Inferior parietal cortex (tissue), 1 donor: ENCODE data around the gene DBH.

ENCODE experiments used
- DNase-seq: peaks from one replicate; pipeline ENCODE4 v3.0.0-alpha.2; 2016; ENCODE audit errors: extremely low spot score

The DBH gene

GRCh38 chr9:133684121-133684935, 48.2 kb downstream of the DBH start:
- peak; percentile 40 for DNase-seq

DNA sequence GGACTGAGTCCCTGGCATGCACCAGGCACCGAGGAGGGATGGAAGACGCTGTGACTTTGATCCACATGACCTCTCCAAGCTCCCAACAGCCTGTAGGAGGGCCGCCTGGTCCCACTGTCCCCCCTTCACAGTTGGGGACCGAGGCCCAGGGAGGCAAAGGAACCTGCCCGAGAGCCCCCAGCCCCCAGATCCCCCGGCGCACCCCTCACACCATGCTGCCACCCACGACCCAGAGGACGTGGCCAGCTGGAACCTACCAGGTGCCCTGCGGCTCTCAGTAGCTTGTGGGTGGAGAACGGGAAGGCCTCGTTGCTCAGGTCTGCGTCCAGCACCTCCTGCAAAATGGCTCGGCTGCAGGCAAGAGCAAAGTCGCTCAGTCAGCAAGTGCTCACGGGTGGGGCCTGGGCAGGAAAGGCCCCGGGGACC, 48.8 kb downstream of the DBH start:
- DNase-seq, result no peak

GRCh38 chr9:133685653-133686609, 49.8 kb downstream of the DBH start:
- no peak for DNase-seq

- DNase-seq, result peak; percentile 41
These were observed 50.7 kb downstream of the DBH start for GRCh38 chr9:133686642-133687575.

DNA sequence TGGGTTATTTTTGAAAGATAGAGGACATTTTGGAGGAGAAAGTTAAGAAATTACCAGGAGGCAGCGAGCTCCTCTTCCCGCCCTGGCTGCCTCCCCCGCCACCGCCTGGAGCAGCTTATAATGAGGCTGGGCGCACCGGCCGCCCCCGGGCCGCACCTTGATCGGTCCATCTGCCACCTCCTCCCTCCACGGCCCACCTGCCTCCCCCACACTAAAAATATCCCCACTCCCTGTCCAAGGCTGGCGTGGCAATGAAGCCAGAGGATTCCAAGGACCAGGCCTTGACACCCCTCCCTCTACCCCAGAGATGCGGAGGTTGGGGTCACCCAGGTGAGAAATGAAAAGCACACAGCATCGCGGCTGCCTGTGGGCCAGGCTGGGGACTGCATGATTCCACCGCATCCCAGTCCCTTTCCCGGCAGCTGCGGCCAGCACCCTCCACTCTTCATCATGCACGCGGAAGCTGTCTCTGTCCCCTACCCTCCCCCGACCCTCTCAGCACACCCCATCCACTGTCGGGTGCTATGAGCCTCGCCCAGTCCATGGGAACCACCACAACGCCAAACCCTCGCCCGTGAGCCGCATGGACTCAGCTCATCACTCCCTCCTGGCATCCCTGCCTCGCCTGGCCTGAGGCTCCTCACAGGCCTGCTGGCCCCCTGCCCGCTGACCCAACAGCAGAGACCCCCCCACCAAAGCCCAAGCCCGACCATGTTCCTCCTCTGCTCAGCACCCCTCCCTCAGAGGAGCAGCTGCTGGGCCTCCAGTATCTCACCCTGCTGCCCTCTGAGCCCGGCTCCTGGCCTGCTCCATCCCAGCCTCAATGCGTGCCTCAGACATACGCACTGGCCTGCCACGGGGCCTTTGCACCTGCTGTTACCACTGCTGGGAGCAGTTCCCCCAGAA, 51.9 kb downstream of the DBH start:
- DNase-seq, result no peak

- no peak for DNase-seq
These were observed 53.1 kb downstream of the DBH start for GRCh38 chr9:133689151-133689763.

DNA sequence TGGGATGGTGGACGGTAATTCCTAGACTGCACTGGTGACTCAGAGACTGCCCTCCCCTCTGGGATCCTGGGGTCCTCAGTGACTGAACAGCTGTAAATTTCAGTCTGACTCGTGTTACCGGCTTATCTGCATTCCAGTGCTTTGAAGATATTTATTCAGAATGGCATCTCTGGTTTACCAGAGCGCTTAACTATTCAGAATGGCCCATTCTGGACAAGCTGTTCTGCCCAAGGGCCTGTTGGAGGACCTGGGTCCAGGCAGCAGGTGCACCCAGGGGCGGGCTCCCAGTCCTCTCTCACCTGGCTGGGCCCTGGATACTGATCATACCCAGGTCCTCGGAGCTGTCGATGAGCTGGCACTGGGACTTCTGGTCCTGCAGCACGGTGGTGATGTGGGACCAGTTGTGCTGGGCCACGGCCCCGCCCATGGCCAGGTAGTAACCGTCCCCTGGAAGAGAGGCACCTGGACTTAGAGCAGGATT, 54.0 kb downstream of the DBH start:
- DNase-seq, result no peak

GRCh38 chr9:133691191-133691590, 55.0 kb downstream of the DBH start:
- no peak for DNase-seq

GRCh38 chr9:133691626-133692363, 55.6 kb downstream of the DBH start:
- DNase-seq, result no peak

DNA sequence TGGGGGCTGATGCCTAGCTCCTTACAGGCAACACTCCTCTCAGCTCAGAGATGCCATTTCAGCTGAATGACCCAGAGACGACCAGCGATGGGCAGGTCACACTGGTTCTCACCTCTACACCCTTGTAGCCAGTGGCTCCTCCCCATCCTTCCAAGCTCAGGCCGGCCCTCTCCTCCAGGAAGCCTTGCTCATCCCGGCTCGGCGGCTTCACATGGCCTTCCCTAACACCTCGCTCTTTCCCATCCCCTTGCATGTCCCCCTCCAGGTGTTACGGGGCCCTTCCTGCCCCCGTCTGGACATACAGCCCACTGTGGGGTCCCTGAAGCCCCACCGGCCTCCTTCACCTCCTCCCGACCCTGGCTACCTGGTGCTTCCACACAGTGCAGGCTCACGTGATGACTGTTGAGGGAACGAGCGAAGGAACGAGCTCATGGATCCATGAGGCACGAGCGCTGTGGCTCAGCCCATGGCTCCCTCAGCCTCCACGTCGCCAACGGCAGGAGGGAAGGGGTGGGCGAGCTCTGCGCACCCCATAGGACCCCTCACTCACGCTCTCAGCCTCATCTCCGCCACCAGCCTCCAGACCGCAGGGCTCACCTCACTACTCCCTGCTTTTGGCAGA, 56.3 kb downstream of the DBH start:
- no peak for DNase-seq

GRCh38 chr9:133693116-133693515, 57.0 kb downstream of the DBH start:
- no peak for DNase-seq

DNA sequence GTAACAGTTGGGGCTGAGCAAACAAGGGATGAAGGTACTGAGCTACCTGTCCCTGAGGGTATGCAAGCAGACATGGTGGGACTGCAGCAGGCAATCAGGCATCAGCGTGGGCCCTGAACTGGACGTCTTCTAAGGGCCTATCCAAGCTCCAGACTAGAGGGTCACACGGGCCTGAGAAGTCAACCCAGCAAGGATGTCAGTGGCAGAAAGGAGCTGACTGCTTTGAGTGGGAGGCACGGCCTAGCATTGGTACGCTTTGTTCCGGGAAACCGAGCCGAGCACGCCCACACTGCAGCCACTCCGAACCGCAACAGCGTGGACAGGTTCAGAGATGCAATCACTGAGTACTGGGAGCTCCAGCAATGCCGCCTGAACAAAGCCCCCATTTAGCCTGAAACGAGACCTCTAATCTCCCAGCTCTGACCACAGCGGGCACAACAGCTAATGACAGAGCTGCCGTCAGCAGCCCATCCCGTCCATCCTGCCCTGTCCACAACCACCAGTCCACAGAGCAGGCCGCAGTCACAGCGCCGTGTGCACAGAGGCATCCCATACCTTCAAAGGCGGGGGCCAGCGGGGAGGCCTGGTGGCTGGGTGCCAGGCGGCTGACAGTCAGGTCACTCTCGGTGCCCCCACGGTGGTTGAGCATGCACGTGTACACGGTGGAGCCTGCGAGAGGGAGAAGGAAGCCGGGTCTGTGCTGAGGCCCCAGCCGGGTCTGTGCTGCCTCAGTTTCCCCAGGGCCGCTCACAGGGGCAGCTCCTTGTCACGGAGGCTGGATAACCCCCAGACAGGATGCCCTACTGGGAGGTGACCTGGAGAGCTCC, 57.8 kb downstream of the DBH start:
- DNase-seq, result no peak

DNA sequence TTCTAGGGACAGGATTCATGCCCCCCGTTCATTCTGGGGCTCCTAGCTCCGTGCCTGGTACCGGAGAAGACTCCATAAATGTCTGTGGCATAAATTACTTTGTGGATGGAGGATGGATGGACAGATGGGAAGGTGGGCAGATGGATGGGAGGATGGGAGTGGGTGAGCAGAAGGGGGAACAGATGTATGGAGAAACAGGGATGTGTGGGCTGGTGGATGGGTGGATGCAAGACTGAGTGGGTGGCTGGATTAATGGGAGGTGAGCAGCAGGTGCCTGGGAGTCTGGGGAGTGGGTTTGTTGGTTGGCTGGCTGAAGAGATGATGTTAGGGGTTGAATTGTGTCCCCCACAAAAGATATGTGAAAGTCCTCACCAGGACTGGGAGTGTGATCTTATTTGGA, 58.5 kb downstream of the DBH start:
- DNase-seq, result no peak

- DNase-seq, result no peak
These were observed 59.9 kb downstream of the DBH start for GRCh38 chr9:133696071-133696472.

- DNase-seq, result no peak
These were observed 63.4 kb downstream of the DBH start for GRCh38 chr9:133699546-133699945.

DNA sequence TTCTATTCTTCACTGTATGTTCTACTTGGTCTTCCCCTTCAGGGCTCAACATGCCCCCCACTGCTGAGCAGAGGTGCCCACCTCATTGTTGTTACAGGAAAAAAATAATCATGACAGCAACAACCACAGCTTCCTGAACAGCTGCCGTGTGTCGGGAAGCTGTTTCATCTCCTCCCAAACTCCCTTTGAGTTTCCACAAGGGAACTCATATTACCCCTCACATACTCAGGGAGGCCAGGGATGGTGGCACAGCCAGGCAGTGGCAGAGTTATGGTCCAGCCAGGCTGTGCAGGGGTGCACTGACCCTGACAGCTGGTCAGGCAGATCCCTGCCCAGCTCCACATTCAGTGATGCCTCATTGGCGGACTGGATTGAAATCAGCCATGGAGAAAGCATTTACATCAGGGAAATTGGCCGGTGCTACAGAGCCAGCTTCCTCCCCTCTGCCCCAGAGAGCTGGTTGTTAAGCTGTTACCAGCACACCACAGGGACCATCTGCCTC, 64.7 kb downstream of the DBH start:
- no peak for DNase-seq

DNA sequence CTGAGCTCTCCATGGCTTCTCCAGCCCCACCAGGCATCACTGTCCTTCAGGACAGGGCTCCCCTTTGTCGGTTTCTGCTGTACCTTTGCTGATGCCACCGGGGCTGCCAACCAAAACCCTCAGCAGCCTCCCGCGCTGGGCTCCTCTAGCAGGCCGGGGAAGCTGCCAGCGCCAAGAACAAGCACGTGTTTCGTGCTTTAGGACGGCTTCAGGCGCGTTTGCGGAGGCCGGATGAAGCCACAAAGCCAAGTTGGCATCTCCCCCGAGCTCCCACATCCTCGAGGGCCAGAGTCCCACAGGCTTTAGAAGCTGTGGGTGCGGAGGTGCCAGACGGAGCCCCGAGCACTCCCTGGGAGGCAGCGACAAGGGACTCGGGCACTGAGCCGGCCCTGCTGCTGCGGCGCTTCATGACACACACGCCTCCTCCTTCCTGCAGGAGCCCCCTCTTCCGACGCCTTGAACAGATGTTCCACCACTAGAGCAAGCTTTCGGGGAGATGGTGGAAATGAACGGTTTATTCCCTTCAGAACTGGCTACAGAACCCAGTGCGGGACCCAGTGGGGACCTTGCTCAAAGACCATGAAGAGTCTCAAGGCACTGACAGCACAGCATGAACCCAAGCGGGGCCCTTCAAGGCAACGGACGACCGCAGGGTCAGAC, 65.3 kb downstream of the DBH start:
- peak; percentile 63 for DNase-seq
